PFSK-1 (cell line): ENCODE results near the gene PCSK6.

Experiments used
- FOXP2 ChIP-seq: optimal IDR thresholded peaks from 2 replicates; pipeline ENCODE3; 2011; ENCODE audit warnings: borderline replicate concordance, control low read depth, inconsistent platforms; ENCODE audit not compliant: insufficient read depth; ENCODE audit errors: extremely low read length, extremely low read depth
- POLR2AphosphoS5 ChIP-seq: IDR thresholded peaks from 2 replicates; pipeline ENCODE4 v1.6.1; 2012; ENCODE audit warnings: low read depth, mild to moderate bottlenecking, control low read depth, low read length, moderate library complexity
- REST ChIP-seq, 2 experiments: IDR thresholded peaks; 2 replicates each; pipeline versions ENCODE4 v1.6.1 to v1.8.0; 2011 to 2012; ENCODE audit warnings: low read depth in 2 of 2, low read length in 2 of 2, control low read depth in 1 of 2, inconsistent platforms in 1 of 2, mild to moderate bottlenecking in 1 of 2, moderate library complexity in 1 of 2; ENCODE audit not compliant: insufficient read depth in 1 of 2
- SIN3A ChIP-seq: IDR thresholded peaks from 2 replicates; pipeline ENCODE4 v1.6.1; 2012; ENCODE audit warnings: mild to moderate bottlenecking, low read length, moderate library complexity, borderline replicate concordance; ENCODE audit not compliant: insufficient read depth
- TAF1 ChIP-seq: IDR thresholded peaks from 2 replicates; pipeline ENCODE4 v1.6.1; 2012; ENCODE audit warnings: low read length, control low read depth, borderline replicate concordance; ENCODE audit not compliant: insufficient read depth

PCSK6 gene

GRCh38 chr15:101478701-101479341, 10.7 kb downstream of the PCSK6 start:
- TF ChIP-seq REST (IDR thresholded peaks at IDR 0.05; ENCODE audit: insufficient read depth in 1 of 2, low read depth in 2 of 2, low read length in 2 of 2) (no peak), TAF1 (no peak), SIN3A (no peak), FOXP2 (no peak), POLR2AphosphoS5 (no peak)

GRCh38 chr15:101477851-101478362, 11.6 kb downstream of the PCSK6 start:
- TF ChIP-seq FOXP2, result no peak
- TF ChIP-seq TAF1, result no peak
- TF ChIP-seq POLR2AphosphoS5, result no peak
- no peak for TF ChIP-seq REST (IDR thresholded peaks at IDR 0.05; ENCODE audit: insufficient read depth in 1 of 2, low read depth in 2 of 2, low read length in 2 of 2)
- TF ChIP-seq SIN3A, result no peak

GRCh38 chr15:101476756-101477155, 12.8 kb downstream of the PCSK6 start:
- no peak for TF ChIP-seq TAF1
- TF ChIP-seq POLR2AphosphoS5, result no peak
- TF ChIP-seq SIN3A, result no peak
- no peak for TF ChIP-seq REST (IDR thresholded peaks at IDR 0.05; ENCODE audit: insufficient read depth in 1 of 2, low read depth in 2 of 2, low read length in 2 of 2)
- no peak for TF ChIP-seq FOXP2

GRCh38 chr15:101474983-101475382, 14.5 kb downstream of the PCSK6 start:
- TF ChIP-seq TAF1 (no peak), SIN3A (no peak), FOXP2 (no peak), POLR2AphosphoS5 (no peak), REST (IDR thresholded peaks at IDR 0.05; ENCODE audit: insufficient read depth in 1 of 2, low read depth in 2 of 2, low read length in 2 of 2) (no peak)

- TF ChIP-seq TAF1 (no peak), SIN3A (no peak), FOXP2 (no peak), POLR2AphosphoS5 (no peak), REST (IDR thresholded peaks at IDR 0.05; ENCODE audit: insufficient read depth in 1 of 2, low read depth in 2 of 2, low read length in 2 of 2) (no peak)
These were observed 15.3 kb downstream of the PCSK6 start for GRCh38 chr15:101474233-101474632.
